ENCODE measurements around the gene PADI4.

The PADI4 gene
- total RNA-seq: 0 to 1.9 (median 0) reads per million in 3 donors

GRCh38 chr1:17307946-17308345 is at the start of gene PADI4:
PADI4 (plus strand) TSS chr1:17308197; CDS start chr1:17308223, 26 bp downstream.
- Histone ChIP-seq H3K4me1 (ENCODE audit: control insufficient read depth, insufficient read depth, low read length, poor library complexity, severe bottlenecking) (no peaks in the 10 kb centered on the region), H3K4me3 (ENCODE audit: insufficient read depth, low read depth, low read length, poor library complexity, severe bottlenecking) (no peak within 1 kb of the TSS)
- no peak for DNase-seq

GRCh38 chr1:17258758-17259130 is 49.3 kb upstream of the PADI4 start:
- Histone ChIP-seq H3K36me3 (ENCODE audit: control insufficient read depth, insufficient read depth, low read length) (no peaks in the 10 kb centered on the region), H3K27ac (ENCODE audit: insufficient read depth, low read length, poor library complexity, severe bottlenecking) (no peak overlapping the region), H3K27me3 (replicated peaks; ENCODE audit: control insufficient read depth, insufficient read depth, low read length, poor library complexity, severe bottlenecking) (no peaks in the 10 kb centered on the region), H3K4me1 (ENCODE audit: control insufficient read depth, insufficient read depth, low read length, poor library complexity, severe bottlenecking) (no peaks in the 10 kb centered on the region), H3K9me3 (ENCODE audit: control insufficient read depth, low read length) (no peaks in the 10 kb centered on the region), H3K4me3 (ENCODE audit: insufficient read depth, low read depth, low read length, poor library complexity, severe bottlenecking) (no peak overlapping the region)
- no peak for DNase-seq

More at GRCh38 chr1:17307946-17308345, at the start of gene PADI4:
- no peak within 1 kb of the TSS for H3K27ac ChIP-seq (ENCODE audit: insufficient read depth, low read length, poor library complexity, severe bottlenecking)
- H3K27me3 ChIP-seq (replicated peaks; ENCODE audit: control insufficient read depth, insufficient read depth, low read length, poor library complexity, severe bottlenecking): no peaks in the 10 kb centered on the region
- no peaks in the 10 kb centered on the region for H3K36me3 ChIP-seq (ENCODE audit: control insufficient read depth, insufficient read depth, low read length)
- no peaks in the 10 kb centered on the region for H3K9me3 ChIP-seq (ENCODE audit: control insufficient read depth, low read length)

GRCh38 chr1:17259233-17259873 is 48.6 kb upstream of the PADI4 start:
- Histone ChIP-seq H3K4me3 (ENCODE audit: insufficient read depth, low read depth, low read length, poor library complexity, severe bottlenecking) (no peak overlapping the region), H3K9me3 (ENCODE audit: control insufficient read depth, low read length) (no peaks in the 10 kb centered on the region), H3K27me3 (replicated peaks; ENCODE audit: control insufficient read depth, insufficient read depth, low read length, poor library complexity, severe bottlenecking) (no peaks in the 10 kb centered on the region), H3K27ac (ENCODE audit: insufficient read depth, low read length, poor library complexity, severe bottlenecking) (no peak overlapping the region), H3K36me3 (ENCODE audit: control insufficient read depth, insufficient read depth, low read length) (no peaks in the 10 kb centered on the region), H3K4me1 (ENCODE audit: control insufficient read depth, insufficient read depth, low read length, poor library complexity, severe bottlenecking) (no peaks in the 10 kb centered on the region)
- no peak for DNase-seq

GRCh38 chr1:17260264-17260663 is 47.7 kb upstream of the PADI4 start:
- Histone ChIP-seq H3K4me1 (ENCODE audit: control insufficient read depth, insufficient read depth, low read length, poor library complexity, severe bottlenecking) (no peaks in the 10 kb centered on the region), H3K27me3 (replicated peaks; ENCODE audit: control insufficient read depth, insufficient read depth, low read length, poor library complexity, severe bottlenecking) (no peaks in the 10 kb centered on the region), H3K9me3 (ENCODE audit: control insufficient read depth, low read length) (no peaks in the 10 kb centered on the region), H3K36me3 (ENCODE audit: control insufficient read depth, insufficient read depth, low read length) (no peaks in the 10 kb centered on the region), H3K27ac (ENCODE audit: insufficient read depth, low read length, poor library complexity, severe bottlenecking) (no peak overlapping the region), H3K4me3 (ENCODE audit: insufficient read depth, low read depth, low read length, poor library complexity, severe bottlenecking) (no peak overlapping the region)
- no peak for DNase-seq

GRCh38 chr1:17260738-17261137 is 47.3 kb upstream of the PADI4 start:
- no peak overlapping the region for H3K27ac ChIP-seq (ENCODE audit: insufficient read depth, low read length, poor library complexity, severe bottlenecking)
- no peak overlapping the region for H3K4me3 ChIP-seq (ENCODE audit: insufficient read depth, low read depth, low read length, poor library complexity, severe bottlenecking)
- no peaks in the 10 kb centered on the region for H3K4me1 ChIP-seq (ENCODE audit: control insufficient read depth, insufficient read depth, low read length, poor library complexity, severe bottlenecking)
- H3K27me3 ChIP-seq (replicated peaks; ENCODE audit: control insufficient read depth, insufficient read depth, low read length, poor library complexity, severe bottlenecking): no peaks in the 10 kb centered on the region
- no peak for DNase-seq
- H3K9me3 ChIP-seq (ENCODE audit: control insufficient read depth, low read length): no peaks in the 10 kb centered on the region
- H3K36me3 ChIP-seq (ENCODE audit: control insufficient read depth, insufficient read depth, low read length): no peaks in the 10 kb centered on the region

GRCh38 chr1:17263936-17264335 is 44.1 kb upstream of the PADI4 start:
- H3K4me1 ChIP-seq (ENCODE audit: control insufficient read depth, insufficient read depth, low read length, poor library complexity, severe bottlenecking): no peaks in the 10 kb centered on the region
- no peaks in the 10 kb centered on the region for H3K36me3 ChIP-seq (ENCODE audit: control insufficient read depth, insufficient read depth, low read length)
- H3K4me3 ChIP-seq (ENCODE audit: insufficient read depth, low read depth, low read length, poor library complexity, severe bottlenecking): no peak overlapping the region
- no peaks in the 10 kb centered on the region for H3K27me3 ChIP-seq (replicated peaks; ENCODE audit: control insufficient read depth, insufficient read depth, low read length, poor library complexity, severe bottlenecking)
- no peaks in the 10 kb centered on the region for H3K9me3 ChIP-seq (ENCODE audit: control insufficient read depth, low read length)
- no peak overlapping the region for H3K27ac ChIP-seq (ENCODE audit: insufficient read depth, low read length, poor library complexity, severe bottlenecking)
- DNase-seq: no peak

- no peak overlapping the region for H3K4me3 ChIP-seq (ENCODE audit: insufficient read depth, low read depth, low read length, poor library complexity, severe bottlenecking)
- H3K4me1 ChIP-seq (ENCODE audit: control insufficient read depth, insufficient read depth, low read length, poor library complexity, severe bottlenecking): no peaks in the 10 kb centered on the region
- H3K27me3 ChIP-seq (replicated peaks; ENCODE audit: control insufficient read depth, insufficient read depth, low read length, poor library complexity, severe bottlenecking): no peaks in the 10 kb centered on the region
- H3K27ac ChIP-seq (ENCODE audit: insufficient read depth, low read length, poor library complexity, severe bottlenecking): no peak overlapping the region
- DNase-seq: no peak
- H3K36me3 ChIP-seq (ENCODE audit: control insufficient read depth, insufficient read depth, low read length): no peaks in the 10 kb centered on the region
- H3K9me3 ChIP-seq (ENCODE audit: control insufficient read depth, low read length): no peaks in the 10 kb centered on the region
Observed at GRCh38 chr1:17264470-17264869, 43.5 kb upstream of the PADI4 start.

GRCh38 chr1:17265162-17265561 is 42.8 kb upstream of the PADI4 start:
- no peak overlapping the region for H3K27ac ChIP-seq (ENCODE audit: insufficient read depth, low read length, poor library complexity, severe bottlenecking)
- DNase-seq: no peak
- no peaks in the 10 kb centered on the region for H3K36me3 ChIP-seq (ENCODE audit: control insufficient read depth, insufficient read depth, low read length)
- no peaks in the 10 kb centered on the region for H3K27me3 ChIP-seq (replicated peaks; ENCODE audit: control insufficient read depth, insufficient read depth, low read length, poor library complexity, severe bottlenecking)
- H3K4me3 ChIP-seq (ENCODE audit: insufficient read depth, low read depth, low read length, poor library complexity, severe bottlenecking): no peak overlapping the region
- H3K4me1 ChIP-seq (ENCODE audit: control insufficient read depth, insufficient read depth, low read length, poor library complexity, severe bottlenecking): no peaks in the 10 kb centered on the region
- H3K9me3 ChIP-seq (ENCODE audit: control insufficient read depth, low read length): no peaks in the 10 kb centered on the region

GRCh38 chr1:17265950-17266349 is 42.0 kb upstream of the PADI4 start:
- no peaks in the 10 kb centered on the region for H3K36me3 ChIP-seq (ENCODE audit: control insufficient read depth, insufficient read depth, low read length)
- no peaks in the 10 kb centered on the region for H3K27me3 ChIP-seq (replicated peaks; ENCODE audit: control insufficient read depth, insufficient read depth, low read length, poor library complexity, severe bottlenecking)
- no peak overlapping the region for H3K4me3 ChIP-seq (ENCODE audit: insufficient read depth, low read depth, low read length, poor library complexity, severe bottlenecking)
- H3K27ac ChIP-seq (ENCODE audit: insufficient read depth, low read length, poor library complexity, severe bottlenecking): no peak overlapping the region
- no peak for DNase-seq
- H3K4me1 ChIP-seq (ENCODE audit: control insufficient read depth, insufficient read depth, low read length, poor library complexity, severe bottlenecking): no peaks in the 10 kb centered on the region
- H3K9me3 ChIP-seq (ENCODE audit: control insufficient read depth, low read length): no peaks in the 10 kb centered on the region

GRCh38 chr1:17270891-17271765 is 36.9 kb upstream of the PADI4 start:
- Histone ChIP-seq H3K4me3 (ENCODE audit: insufficient read depth, low read depth, low read length, poor library complexity, severe bottlenecking) (no peak overlapping the region), H3K27ac (ENCODE audit: insufficient read depth, low read length, poor library complexity, severe bottlenecking) (no peak overlapping the region), H3K27me3 (replicated peaks; ENCODE audit: control insufficient read depth, insufficient read depth, low read length, poor library complexity, severe bottlenecking) (no peaks in the 10 kb centered on the region), H3K36me3 (ENCODE audit: control insufficient read depth, insufficient read depth, low read length) (no peaks in the 10 kb centered on the region), H3K4me1 (ENCODE audit: control insufficient read depth, insufficient read depth, low read length, poor library complexity, severe bottlenecking) (no peaks in the 10 kb centered on the region), H3K9me3 (ENCODE audit: control insufficient read depth, low read length) (no peaks in the 10 kb centered on the region)
- no peak for DNase-seq
